Left lobe of liver (tissue), 2 donors: ENCODE results near the gene AKT1. TPM values are rescaled to one million over a fixed set of nuclear protein-coding genes. Genes with fewer than 3 reads are reported as not detected.
A peak's percentile ranks its signal among the peaks of the same experiment; 100 is the strongest.

Experiments
- ATAC-seq: fragments of 200-7000 bp; cut with Tn5 transposase; one replicate; pipeline ENCODE4 v1.9.1; 2020; ENCODE audit warnings: mild to moderate bottlenecking, moderate library complexity
- DNase-seq: peaks from one replicate; pipeline ENCODE4 v3.0.0-alpha.2; 2020; ENCODE audit warnings: low spot score
- total RNA-seq: library from RNA; stranded (reverse); gene quantifications from one replicate; pipeline ENCODE4 v1.2.1, GENCODE V29; 2021
- donor health status: DM: no; HTN: no; CAD: no; lungs with moderate emphysema.
- donor health status: DM: no; HTN: yes; CAD: no.

AKT1 gene
- total RNA-seq, 1 donor from 2014 or later, result 90.1 TPM

DNA sequence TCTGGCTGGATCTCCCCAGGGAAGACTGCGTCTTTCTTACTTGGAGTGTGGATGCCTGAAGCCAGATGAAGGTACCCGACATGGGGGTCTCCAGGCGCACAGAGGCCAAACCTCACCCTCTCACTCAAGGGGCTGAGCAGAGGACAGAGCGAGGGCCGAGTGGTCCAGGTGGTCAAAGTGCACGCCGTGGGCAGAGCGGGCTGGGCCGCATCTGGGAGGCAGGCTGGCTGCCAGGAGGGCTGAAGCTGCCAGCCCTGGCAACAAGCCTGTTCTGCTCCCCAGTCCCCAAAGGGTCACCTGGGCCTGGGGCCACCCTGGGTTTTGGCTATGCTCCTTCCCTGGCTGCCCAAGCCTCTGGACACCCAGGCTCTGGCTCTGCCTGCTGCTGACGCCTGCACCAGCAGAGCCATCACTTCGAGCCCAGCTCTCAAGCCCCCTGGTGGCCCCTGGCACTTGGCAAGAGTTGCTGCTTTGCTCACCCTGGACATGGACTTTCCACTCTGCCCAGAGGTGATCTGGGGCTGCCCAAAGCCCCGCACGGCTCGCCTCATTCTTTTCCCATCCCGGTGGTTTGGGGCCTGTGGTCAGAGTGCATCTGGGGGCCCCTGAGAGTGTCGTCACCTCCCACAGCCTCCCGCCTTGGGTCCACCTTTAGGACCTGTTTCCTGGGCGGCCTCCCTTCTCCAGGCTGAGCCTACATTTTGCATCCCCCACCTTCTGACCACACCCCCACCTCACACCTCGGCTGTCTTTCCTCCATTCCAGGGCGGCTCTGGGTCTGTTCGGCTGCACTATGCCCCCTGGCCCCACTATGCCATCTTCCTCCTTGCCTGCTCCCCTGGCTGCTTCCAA is 68.7 kb downstream of the AKT1 start:
- peak; percentile 23 for ATAC-seq
- DNase-seq, result peak; percentile 84

DNA sequence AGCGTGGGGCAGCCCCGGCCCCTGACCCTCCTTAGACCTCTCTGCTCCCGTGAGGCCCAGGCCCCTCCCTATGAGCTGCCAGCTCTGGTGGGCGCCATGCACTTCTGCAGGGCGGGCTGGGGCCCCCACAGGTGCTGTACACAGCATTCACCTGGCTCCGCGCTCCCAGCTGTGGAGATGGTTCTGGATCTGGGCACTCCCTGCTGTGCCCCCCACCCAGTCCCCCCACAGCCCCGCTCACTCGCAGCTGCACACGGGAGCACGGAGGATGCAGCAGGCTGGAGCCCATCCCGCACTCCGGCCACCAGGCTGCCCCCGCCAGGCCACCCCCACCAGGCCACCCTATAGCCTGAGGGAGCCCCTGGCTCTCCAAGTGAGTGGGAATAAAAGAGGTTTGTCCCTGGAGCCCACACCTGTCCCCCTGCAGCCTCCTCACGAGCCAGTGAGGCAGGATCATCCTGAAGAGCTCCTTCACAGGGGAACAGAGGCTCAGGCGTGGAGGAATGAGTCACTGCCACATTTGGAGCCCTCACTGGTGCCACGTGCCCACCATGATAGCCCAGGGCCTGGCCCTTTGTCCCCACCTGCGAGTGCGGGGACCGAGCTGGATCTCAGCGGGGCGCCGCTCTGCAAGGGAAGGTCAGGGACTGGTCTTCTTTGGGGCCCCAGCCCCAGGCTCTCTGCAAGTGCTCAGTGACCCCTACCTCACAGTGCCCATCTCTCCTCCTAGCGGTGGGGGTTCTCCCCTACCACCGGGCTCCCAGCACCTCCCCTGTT is 69.6 kb downstream of the AKT1 start:
- ATAC-seq (no peak), DNase-seq (no peak)

DNA sequence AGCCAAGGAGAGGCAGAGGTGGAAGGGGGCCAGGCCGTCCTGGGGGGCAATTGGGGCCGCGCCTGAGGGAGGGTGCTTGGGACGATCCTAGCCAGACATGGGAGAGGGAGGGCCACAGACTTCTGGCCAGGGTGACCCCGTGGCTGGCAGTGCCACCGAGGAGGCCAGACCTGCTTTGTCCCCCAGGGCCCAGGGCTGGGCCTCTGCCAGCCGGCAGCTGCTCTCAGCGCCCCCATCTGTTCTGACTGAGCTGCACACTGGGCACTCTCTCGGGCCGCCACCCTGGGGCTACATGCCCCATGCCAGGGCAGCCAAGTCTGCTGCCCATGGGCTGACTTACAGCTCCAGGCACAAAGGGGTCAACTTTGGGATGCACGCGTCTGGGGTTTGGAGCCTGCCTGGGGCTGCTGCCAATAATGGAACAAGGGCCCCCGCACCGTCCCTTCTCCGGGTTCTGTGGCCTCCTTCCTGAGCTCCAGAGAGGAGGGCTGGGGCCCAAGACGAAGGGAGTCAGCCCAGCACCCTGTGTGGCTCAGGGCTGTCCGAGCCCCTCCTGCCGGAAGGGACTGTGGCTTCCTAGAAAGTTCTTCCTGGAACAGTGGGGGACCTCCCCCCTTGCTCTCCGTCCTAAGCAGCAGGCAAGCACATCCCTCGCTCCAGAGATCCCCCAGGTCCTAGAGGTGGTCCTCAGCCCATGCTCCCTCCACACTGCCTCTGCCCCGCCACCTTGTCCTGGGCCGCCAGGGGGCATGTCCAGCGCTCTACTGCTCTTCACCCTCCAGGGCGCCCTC is 70.4 kb downstream of the AKT1 start:
- DNase-seq, result peak; percentile 83
- peak; percentile 55 for ATAC-seq

DNA sequence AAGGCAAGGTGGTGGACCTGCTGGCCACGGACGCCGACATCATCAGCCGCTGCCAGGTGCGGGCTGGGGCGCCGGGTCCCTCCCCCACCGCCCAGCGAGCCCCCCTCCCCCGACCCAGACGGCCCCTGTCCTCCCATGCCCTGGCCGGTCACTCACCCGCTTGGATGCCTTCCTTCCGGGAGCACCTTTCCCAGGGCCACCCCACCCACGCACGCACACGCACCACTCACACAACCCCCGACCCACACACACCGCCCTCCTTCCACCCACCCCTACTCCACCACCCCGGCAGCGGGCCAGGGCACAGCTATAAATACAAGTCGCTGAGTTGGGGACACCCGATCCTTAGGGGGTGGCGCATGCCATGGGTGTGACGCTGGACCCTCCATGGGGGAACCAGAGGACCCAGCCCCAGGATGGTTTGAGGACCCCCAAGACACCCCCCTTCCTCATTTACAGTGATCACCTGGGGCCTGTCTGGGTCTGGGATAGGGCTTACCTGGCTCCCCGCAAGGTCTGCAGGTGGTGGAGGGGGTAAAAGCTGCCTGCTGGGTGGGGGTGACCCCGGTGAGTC is 71.1 kb downstream of the AKT1 start:
- DNase-seq (peak; percentile 77), ATAC-seq (peak; percentile 22)

DNA sequence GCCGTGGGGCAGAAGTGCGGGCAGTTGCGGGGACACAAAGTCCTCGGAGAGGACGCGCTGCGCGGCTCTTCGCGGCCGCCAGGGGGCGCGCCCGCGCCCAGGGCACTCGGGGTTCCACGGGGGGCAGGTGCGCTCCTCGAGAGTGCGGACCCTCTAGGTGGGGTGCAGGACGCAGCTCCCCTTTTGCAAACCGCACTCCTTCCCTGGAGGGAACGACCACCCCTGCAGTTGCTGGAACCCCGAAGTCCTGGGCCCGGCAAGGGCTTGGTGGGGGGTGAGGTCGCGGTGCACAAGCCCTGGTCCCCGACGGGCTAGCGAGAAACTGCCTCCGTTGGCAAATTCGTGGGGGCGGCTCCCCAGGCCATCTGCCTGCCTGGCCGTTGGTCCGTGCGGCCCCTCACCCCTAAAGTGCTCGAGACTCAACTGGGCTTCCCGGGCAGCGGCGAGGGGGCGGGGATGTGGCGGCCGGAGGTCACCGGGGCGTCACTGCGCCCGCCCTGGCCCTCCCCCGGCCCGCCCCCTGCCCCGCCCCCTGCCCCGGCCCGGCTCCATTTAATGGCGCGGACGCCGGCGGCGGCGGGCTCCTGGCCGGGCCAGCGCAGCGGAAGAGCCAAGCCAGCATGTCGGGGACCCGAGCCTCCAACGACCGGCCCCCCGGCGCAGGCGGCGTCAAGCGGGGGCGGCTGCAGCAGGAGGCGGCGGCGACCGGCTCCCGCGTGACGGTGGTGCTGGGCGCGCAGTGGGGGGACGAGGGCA is 71.7 kb downstream of the AKT1 start, which contains the start of gene ADSS1:
TSS of gene ADSS1 (plus strand) at position 579 of the 756 bp plus-strand sequence. CDS start at position 621, 42 bp downstream.
- peak; percentile 70 for ATAC-seq

DNA sequence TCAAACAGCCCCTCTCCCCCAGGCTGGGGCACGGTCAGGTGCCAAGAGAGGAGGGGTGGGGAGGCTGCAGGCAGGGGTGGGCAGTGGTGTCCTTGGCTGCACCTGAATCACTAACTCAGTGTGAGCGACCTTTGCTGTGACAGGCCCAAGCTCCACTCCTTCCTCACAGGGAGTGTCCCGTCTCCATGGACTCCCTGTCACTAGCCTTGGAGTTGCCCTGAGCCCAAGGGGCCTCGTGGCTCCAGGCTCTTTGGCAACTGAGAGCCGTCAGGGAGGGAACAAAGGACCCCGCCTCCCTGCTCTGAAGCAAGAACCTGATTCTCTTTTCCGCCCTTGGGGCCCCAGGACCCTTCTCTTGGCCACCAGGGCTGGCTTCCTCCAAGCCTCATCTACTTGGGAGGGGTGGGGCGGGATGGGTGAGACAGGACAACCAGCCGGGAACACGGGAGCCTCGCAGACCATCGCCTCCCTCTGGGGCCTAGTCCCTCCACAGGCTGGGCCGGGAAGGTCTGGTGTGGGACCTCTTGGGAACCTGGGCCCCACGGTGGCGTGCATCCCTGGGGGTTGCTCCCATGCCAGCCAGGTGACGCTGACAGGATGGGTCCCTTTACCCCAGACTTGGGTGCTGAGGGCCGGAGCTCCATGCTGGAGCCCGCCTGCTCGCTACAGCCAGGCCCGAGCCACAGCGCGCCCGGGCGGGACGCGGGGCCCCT is 72.5 kb downstream of the AKT1 start:
- no peak for DNase-seq
- ATAC-seq, result no peak

More for the DNA sequence above, 71.7 kb downstream of the AKT1 start, which contains the start of gene ADSS1:
- DNase-seq, result peak; percentile 89

DNA sequence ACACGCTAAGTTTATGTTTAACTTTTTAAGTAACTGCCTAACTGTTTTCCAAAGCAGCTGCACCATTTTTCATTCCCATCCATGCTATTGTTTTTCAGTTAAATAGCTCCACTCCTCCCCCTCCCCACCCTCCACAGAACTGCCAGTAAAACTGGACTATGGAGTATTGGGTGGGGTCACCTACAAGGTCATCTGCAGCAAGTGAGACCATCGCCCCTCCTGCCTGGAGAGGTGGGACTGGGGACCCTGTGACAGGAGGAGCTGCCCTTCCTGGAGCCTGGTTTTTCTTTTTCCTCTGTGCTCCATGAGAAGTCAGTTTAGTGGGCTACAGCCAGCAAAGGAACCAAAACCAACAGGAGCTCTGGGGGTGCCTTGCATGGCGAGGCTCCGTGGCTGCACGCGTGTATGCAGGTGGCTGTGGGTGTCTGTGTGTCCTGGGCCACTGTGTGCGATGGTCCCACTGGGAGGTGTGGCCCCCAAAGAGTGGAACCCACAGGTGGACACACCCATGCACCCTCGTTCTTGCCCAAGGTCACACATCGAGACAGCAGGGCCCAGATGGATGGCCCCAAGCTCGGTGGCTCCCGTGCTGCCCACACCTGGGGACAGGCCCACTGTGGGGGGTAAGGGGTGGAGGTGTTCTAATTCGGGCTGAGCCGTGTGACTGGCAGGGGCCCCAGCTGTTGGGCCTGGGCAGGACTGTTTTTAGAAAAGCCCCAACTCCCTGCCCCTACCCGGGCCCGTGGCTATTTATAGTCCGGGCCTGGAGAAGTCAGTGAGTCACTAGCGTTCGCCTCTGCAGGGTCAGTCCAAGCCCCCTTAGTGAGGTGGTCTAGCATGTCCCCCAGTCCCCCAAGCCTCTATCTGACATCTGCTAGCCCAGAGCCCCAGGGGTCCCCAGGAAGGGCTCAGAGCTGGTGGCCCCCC is 73.8 kb downstream of the AKT1 start:
- ATAC-seq (no peak), DNase-seq (no peak)

Other genes starting within 250 kb of the AKT1 start
- 2.4 TPM for gene C14orf180, start 216.0 kb downstream of the AKT1 start, total RNA-seq
- 0.30 TPM for gene TMEM179, start 191.0 kb downstream of the AKT1 start, total RNA-seq
- 63.1 TPM for gene INF2, start 106.1 kb downstream of the AKT1 start, total RNA-seq
- 51.9 TPM for gene ADSS1, start 71.5 kb downstream of the AKT1 start, total RNA-seq
- gene SIVA1, start 42.6 kb downstream of the AKT1 start, total RNA-seq, result 50.3 TPM
- 4.9 TPM for gene ZBTB42, start 5.4 kb upstream of the AKT1 start, total RNA-seq
- gene CEP170B, start 69.5 kb upstream of the AKT1 start, total RNA-seq, result 22.9 TPM
- not detected for gene PLD4, start 129.1 kb upstream of the AKT1 start, total RNA-seq
- gene AHNAK2, start 182.6 kb upstream of the AKT1 start, total RNA-seq, result 5.5 TPM
- 2.2 TPM for gene CLBA1, start 190.0 kb upstream of the AKT1 start, total RNA-seq
- gene CDCA4, start 225.3 kb upstream of the AKT1 start, total RNA-seq, result 1.4 TPM